Tongue (tissue), 2 donors: Measurements from ENCODE around the gene LYST. TPM values are rescaled to one million over a fixed set of nuclear protein-coding genes. Genes with fewer than 3 reads are reported as not detected.

Experiments
- DNase-seq: peaks from one replicate; pipeline ENCODE4 v3.0.0-alpha.2; 2015
- total RNA-seq: library from RNA; depleted of rRNA; stranded (reverse); fragments of >200 nt; gene quantifications from one replicate; pipeline ENCODE4 v1.2.3, GENCODE V29; 2014

LYST gene
- total RNA-seq, 1 donor from 2014 or later: 34.0 TPM

DNA sequence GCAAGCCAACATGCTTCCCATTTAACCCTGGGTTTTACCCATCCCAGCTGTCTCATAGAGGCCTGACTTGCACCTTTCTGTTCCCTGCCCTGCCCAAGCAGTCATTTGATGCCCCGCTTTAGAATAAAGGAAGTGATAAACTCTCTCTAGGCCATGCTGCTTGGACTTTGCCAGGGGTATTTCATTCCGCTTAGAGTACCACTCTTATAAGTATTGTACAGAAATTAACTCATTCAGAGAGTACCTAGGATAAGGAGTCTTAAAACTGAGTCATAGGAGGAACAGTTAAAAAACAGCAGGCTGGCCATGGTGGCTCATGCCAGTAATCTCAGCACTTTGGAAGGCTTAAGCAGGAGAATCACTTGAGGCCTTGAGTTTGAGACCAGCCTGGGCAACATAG is 21.0 kb upstream of the LYST start:
- DNase-seq: no peak

DNA sequence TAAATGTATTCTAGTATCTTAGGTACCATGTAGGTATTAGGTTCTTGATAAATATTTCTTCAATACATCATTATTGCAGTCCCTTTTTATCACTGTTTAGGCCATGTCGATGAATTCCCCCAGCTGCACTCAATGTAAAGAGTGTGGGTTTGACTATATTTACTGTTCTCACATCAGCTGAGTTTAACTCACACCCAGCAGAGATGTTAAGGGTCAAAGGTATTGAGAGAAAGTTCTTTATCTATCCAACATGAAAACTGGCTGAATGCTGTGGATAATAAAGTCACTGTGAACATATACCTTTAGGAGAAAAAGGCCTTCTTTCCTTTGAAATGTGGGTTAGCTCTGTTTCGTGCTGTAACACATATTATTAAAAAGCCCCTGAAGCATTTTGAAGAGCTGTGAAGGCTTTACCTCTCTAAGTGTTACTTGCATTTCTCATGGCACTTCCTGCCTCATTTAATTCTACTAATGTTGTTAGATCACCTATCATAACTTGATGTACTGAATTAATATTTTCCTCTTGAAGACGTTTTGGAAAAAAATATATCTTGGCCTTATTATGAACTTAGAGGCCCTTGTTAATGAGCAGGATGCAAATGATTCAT is 19.1 kb upstream of the LYST start:
- DNase-seq: no peak

DNA sequence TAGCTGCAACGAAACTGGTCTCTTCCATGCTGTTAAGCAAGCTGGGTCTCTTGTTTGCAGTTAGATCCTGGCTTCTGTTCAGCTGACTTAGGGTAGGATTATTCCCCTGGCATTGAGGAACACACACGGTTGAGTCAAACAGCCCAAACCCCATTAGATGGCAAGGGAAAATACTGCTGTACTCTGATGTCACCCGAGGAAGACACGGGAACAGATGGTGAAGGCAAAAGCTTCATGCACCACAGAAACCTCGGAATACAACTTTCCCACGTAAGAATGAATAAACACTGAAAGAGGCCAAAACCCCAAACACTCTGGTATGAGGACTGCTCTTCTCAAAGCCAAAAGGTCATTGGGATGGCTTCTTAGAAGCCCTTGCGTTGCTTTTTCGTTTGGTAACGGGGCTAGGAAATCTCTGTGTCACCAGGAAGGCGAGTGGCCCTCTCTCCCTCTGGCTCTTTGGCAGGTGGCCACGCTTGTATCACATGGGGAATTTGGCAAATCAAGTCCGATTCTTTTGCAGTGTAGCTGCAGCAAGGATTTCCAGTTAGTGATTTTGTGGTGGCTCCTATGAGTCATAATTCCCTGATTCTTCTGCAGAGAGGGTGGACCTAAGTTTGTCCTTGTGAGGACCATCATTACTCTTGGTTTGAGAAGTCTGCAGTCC is 16.7 kb upstream of the LYST start:
- peak; percentile 73 for DNase-seq

DNA sequence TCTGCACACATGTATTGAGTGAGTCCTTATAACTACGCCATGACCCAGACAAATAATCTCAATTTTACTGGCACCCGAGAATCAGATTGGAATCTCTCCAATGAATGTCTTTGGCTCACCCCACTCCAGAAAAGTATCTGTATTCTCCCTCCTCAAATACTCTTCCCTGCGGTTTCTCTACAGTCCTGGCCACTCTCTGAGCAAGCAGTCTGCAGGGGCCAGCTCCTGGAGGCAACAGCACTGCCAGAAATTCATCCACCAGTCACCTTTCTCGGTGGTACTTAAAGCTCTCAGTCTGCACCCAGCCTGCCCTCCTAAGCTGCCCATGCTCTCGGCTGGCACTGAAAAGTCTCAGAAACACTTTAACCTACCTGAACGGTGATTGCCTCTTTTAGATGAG is 16.1 kb upstream of the LYST start:
- no peak for DNase-seq

DNA sequence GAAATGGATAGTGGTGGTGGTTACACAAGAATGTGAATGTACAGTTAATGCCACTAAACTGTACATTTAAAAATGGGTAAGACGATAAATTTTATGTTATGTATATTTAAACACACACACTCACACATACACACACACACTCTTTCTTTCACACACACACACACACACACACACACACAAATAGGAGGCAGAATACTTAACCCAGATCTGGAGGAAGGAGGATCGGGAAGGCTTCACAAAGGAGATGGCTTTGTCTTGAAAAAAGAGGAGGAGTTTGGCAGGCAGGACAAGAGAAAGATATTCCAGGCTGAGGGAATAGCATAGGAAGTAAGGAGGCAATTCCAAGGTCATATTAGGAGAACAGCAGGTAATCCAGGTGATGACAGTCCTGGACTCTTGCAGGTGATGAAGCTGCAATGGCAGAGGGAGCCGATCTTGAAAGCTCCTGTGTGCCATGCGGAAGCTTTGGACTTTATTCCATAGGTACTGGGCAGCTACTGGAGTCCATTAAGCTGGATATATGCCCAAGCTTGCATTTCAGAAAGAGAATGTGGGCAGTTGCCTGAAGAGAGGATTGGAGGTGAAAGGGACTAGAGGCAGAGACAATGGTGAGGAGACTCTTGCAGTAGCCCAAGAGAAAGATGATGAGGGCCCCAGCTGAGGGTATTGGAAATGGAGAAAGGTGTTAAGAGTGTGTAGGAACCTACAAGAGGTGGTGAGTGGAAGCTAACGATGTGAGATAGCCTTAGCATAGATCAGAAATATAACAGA is 15.4 kb upstream of the LYST start:
- DNase-seq: no peak

DNA sequence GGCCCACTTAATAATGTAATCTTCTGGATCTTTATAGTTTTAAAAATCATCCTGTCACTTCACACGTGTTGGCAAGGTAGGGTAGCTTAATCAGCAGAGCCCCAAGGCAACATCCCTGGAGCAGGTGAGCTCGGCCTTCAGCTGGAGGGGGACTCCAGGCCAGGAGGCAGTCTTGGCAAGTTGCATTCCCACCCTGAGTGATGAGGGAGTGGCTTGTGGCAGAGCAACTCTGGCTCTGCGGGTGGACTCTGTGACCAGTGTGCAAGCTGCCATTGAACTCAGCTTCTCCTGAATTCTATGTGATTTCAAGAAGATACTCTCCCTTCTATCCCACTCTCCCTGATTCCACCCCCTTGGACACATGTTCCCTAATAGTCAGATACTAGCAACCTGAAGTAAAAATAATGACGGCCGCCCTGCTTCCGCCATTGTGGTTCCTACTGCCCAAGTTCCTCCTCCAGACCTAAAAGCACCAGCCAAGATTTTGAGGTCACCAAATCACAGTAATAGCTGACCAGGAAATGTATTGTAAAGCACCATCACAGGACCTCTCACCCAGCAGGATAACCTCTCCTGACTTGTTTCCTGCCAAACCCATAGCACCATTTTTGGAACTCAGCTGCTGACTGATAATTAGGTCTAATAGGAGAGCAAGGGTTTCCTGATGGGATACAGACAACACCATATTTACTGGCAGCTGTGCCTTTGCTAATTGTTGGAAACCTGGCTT is 11.5 kb upstream of the LYST start:
- no peak for DNase-seq

DNA sequence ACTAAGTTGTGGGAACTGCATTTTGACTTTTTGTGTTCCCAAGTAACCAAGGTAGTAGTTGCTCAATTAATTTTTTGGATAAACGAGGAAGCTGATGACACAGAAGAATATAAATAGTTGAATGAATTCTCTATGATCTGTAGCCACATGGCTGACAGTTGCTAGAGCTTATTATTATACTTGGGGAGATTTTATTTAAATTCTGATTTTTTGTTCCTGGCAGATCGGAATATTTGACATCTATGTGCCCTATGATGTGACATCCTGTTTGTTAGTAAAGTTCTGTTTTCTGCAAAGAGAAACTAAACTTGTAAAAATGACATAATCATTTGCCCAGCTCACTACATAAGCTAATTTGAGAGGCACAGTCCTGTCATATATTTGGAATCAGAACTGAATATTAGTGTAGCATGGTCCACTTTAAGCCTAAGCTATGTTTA is 9.7 kb upstream of the LYST start:
- no peak for DNase-seq

DNA sequence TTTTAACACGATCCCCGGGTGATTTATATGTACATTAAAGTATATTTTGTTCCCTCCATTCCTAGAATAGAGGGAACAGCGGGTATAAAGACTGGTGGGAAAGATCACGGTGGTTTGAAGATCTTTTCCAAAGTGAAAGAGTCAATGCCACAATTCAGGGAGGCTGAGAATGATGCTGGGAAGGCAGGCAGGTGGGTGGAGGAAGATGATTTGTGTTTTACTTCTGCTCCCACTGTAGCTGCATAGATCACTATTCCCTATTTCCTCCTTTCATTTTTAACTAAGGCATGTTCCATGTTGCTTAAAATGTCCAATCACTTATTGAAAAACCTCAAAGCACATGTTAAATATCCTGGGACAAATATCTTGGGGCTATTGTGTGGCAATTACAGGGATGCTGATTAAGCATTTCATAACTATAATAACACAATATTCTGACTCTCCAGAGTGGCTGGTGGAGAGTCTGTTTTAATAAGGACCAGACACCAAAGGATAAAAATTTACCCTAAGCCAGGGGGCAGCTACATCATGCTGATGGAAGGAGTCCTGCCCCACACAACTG is 8.4 kb upstream of the LYST start:
- no peak for DNase-seq

DNA sequence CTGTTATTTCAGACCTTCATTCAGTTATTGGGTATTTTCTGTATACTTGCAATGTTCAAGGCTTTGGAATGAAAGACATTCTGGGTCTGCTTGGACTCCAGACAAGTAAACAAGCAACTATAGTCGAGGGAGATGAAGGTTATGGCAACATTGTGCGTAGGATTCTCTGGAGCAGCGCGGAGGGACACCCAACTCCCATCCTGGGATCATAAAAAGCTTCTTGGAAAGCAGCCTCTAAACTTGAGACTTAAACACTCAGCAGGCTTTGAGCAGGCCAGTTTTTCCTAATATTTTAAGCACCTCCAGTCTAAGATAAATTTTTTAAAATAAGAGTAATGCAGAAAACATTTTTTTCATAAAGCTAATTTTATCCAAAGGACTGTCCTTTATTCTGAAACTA is 7.6 kb upstream of the LYST start:
- no peak for DNase-seq

DNA sequence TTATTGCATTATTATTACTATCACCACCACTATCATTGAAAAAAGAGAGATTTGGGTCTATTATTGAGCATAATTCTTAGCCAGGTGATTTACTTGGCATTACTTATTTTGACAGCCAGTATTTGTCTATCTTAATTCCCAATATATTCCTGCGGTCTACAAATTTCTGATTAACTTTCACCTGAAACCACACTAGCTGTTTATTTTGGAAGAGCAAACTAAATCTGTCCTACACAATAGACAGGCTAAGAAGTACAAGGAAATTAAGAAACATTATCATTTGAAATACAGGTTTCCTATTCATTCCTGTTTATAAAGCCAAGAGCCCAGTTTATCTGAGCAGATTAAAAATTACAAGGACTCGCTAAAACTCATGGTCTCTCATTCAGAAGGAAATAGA is 6.9 kb upstream of the LYST start:
- no peak for DNase-seq

DNA sequence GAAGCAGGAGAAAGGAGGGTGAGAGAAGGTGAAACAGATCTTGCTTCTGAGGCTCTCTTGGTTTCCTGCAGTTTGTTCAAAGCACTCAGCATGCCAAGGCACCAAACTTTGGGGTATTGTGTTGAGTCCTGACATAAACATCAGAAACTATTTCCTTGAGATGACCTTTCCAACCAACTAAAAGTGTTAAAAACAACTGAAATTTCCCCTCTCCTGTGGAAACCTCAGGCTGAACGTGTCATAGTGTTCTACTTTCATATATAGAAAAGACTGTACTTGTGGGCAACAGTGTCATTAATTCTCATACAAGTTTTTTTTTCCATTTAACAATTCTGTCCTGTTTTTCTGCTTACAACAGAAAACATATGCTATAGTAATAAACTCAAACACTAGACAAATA is 6.3 kb upstream of the LYST start:
- no peak for DNase-seq

DNA sequence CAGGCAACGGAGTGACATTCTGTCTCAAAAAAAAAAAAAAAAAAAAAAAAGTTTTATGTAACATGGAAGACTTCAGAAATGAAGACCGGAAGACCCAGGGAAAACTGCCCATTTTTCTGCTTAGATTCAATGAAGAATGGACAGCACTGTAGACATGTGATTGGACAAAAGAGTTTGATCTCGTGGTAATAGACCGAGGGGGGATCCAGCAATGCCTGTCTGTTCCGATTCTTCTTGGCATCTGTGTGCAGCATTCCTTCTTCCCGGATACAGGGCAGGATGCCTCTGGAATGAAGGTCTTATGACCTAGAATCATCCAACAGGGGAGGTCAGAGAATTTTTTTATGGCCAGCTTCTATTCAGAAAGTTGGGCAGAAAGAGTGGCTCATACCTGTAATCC is 5.6 kb upstream of the LYST start:
- DNase-seq: no peak

DNA sequence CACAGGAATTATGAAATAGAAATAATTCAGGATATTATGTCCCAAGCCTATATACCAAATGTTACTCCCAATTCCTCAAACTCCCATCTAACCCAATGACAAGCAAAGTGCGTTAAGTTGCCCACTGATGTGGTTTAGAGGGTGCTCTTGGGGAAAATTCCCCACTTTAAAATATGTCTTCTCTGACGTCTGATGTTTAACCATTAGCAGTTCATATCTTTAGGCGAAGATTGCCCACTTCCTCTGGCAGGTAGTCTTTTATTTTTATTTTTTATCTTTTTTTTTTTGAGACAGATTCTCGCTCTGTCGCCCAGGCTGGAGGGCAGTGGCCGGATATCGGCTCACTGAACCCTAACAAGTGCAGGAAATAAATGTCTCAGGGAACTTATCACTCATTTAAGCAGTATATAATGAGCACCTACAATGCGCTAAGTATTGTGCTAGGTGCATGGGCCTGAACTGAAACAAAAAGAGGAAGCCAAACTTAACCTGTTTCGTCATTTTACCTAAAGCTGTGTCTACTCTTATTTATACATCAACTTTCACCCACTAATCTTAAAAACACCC is 1.3 kb upstream of the LYST start:
- no peak for DNase-seq

DNA sequence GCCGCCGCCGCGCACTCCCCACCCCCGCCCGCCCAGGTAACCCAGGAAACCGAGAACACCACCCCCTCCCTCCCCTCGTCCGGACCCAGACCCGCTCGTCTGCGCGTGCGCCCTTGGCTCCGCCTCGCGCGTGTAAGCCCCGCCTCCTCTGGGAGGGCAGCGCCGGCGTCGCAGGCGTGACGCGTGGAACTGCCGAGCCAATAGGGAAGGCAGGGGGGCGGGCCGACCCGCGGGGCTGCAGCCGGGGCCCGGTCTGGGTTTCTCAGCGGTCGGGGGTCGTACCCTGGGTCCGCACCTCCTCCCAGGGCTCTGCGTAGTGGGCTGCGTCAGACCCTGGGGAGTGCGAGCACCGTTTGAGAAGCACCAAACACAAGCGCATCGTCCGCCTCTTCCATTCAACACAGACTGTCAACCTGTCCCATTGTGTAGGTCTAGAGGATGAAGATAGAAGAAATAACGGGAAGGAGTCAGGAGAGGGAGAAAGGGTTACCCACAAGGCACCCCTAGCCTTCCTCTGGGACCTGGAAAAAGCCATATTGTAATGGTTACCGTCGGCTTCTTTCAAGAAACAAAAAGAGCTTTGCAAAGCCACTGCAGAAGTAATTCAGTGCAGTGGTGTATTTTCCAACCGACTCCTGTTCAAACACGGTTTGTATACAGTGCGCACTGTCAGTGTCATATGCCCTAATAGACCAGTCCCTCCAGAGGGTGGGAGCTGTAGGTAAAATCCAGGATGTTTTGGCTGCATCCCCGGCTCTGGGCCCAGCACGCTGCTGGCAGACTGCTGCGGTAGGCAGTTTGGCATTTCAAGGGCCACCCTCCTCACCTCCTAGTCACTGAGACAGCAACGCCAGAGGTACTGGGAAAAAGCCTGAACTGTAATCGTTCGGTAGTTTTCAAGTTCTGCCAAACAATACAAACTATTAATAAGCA is 473 bp upstream of the LYST start:
- peak; percentile 98 for DNase-seq

DNA sequence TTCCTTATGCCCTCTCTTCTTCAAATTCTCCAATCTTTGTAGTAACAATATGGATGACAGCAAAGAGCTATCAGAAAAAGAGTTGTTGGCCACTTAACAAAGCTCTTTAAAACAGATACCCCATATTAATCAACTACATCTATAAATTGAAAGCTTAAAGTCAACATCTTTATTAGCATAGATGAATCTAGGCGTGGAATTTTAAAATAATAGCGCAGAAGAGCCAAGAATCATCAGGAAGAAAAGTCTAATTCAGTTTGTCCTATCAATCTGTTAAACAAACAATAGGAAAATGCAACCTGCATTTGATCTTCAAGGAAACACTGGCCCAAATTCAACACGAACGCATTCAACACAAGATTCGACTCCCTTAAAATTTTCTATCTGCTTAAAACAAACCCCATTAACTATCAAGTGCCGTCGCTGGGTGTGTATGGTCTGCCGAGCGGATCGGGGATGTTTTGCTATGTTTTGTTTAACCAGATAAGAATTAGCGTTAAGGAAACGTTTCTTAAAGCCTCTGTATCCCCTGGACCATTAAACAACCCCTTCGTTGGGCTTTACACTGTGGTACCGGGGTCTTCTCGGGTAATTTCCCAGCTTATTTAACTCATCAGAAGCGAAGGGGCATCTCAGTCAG is 1.0 kb downstream of the LYST start:
- no peak for DNase-seq

DNA sequence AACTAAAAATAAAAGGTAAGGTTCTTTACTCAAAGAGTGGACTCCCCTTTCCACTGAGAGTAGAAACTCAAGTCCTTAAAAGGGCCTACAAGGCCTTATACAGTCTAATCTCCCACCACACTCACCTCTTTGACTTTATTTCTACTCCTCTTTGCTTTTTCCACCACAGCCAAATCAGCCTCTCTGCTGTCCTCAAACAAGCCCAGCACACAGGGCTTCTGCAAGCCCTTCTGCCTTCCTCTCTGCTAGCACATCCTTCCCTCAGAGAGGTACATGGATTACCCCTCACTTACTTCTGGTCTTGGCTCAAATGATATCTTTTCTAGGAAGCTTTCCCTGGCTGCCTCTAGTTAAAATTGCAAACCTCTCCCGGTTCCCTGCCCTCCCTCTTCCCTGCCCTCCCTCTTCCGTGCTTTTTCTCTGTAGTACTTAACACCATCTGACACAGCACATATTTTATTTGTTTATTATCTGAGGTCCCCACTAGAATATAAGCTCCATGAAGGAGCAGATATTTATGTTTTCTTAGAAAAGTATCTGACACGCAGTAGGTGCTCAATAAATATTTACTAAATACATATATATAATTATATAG is 1.7 kb downstream of the LYST start:
- no peak for DNase-seq

DNA sequence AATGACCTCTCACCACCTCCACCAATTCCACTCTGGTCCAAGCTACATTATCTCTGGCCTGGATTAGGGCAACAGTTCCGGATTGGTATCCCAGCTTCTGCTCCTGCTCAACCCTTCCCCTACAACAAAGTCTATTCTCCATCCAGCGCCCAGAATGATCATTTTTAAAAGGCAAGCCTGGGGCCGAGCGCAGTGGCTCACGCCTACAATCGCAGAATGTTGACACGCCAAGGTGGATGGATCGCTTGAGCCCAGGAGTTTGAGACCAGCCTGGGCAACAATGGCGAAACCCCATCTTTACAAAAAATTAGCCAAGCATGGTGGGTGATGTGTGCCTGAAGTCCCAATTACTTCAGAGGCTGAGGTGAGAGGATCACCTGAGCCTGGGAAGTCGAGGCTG is 2.2 kb downstream of the LYST start:
- DNase-seq: no peak

DNA sequence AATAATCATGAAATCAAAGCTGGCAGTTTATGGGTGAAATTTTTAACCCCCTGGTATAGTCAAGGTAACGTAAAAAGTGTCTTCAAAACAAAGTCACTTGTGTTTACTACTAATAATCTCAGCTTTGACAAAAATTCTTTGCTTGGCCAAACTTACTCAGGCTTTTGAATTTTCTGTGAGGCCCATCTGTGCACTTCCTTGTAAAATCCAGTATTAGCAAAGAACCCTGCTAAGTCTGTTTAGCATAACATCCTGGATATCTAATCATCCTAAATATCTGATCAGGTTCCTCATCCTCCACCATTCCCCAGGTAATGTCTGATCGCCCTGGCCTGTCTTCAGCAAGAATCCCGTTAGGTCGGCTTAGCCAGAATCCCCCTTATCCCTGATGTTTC is 3.0 kb downstream of the LYST start:
- no peak for DNase-seq

DNA sequence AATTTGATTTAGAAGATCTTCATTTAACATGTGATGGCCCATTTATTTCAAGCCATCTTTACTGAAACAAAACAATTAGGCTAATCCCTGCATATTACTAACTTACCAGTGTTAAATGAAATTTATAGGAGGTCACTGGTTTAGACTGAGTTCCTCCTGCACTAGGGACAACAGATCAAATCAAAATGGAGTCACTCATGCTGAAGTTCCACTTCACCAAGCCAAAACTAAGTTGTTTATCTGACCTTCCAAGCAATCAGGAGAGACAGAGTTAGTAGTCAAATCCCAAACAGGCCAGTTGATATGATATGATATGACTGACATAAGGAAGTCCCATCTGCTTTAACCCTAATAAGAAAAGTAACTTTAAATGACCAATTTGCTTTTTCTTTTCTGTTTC is 4.8 kb downstream of the LYST start:
- DNase-seq: no peak

DNA sequence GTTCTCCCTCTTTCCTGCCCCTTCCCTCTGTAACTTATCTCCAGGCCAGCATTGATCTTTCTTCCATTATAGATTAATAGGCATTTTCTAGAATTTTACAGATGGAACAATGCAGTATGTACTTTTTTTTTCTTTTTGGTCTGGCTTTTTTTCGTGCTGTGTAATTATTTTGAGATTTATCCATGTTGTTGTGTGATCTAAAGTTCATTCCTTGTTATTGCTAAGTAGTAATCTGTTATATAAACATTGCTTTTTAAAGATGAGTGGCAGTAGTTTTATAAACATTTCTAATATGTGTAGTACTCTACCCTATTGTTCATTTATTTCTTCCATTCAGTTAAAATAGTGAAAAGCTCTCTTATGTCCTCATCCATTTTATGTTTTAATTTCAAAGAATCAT is 5.9 kb downstream of the LYST start:
- DNase-seq: no peak
